Peyer's patch (tissue), 4 donors: ENCODE data around the gene DNAH17. TPM values are rescaled to one million over a fixed set of nuclear protein-coding genes. Genes with fewer than 3 reads are reported as not detected.

Experiments
- DNase-seq, 3 donors: peaks; one replicate each; pipeline ENCODE4 v3.0.0-alpha.2; 2017 to 2019
- H3K27ac ChIP-seq, 4 donors: fragments of 200-600 bp; sonication (generic); one replicate each; pipeline ENCODE4 v1.5.1; 2016 to 2019
- H3K27me3 ChIP-seq, 2 donors: fragments of 200-600 bp; sonication (generic); one replicate each; pipeline ENCODE4 v1.5.1; 2019
- H3K36me3 ChIP-seq, 3 donors: fragments of 200-600 bp; sonication (generic); one replicate each; pipeline ENCODE4 v1.5.1; 2016 to 2019
- H3K4me1 ChIP-seq, 4 donors: fragments of 200-600 bp; sonication (generic); one replicate each; pipeline ENCODE4 v1.5.1; 2016 to 2019
- H3K4me3 ChIP-seq, 4 donors: fragments of 200-600 bp; sonication (generic); 1 replicate in 3 of 4; 2 replicates in 1 of 4; pipeline ENCODE4 v1.5.1; 2016 to 2019; ENCODE audit warnings: mild to moderate bottlenecking in 1 of 4
- H3K9me3 ChIP-seq, 4 donors: fragments of 200-600 bp; sonication (generic); one replicate each; pipeline ENCODE4 v1.5.1; 2016 to 2019; ENCODE audit warnings: mild to moderate bottlenecking in 1 of 4
- POLR2A ChIP-seq, 2 donors: fragments of 450-650 bp; IDR thresholded peaks; one replicate each; pipeline ENCODE4 v1.5.1; 2017; ENCODE audit warnings: antibody characterized with exemption in 2 of 2, mild to moderate bottlenecking in 2 of 2, moderate library complexity in 2 of 2
- total RNA-seq, 4 donors: library from RNA; depleted of rRNA; stranded (reverse); fragments of >200 nt; gene quantifications; one replicate each; pipeline ENCODE4 v1.1.0, GENCODE V29; 2016
- TF ChIP-seq, protein P1 (sequence below), 6 experiments: fragments of 450-650 bp in 4 of 6; fragments of 200-600 bp in 2 of 6; sonication (generic) in 1 of 6; IDR thresholded peaks; one replicate each; pipeline ENCODE4 v1.5.1; 2017 to 2019; ENCODE audit warnings: antibody characterized with exemption in 6 of 6, mild to moderate bottlenecking in 3 of 6, moderate library complexity in 1 of 6

DNAH17 gene
- total RNA-seq, 4 donors from 2014 or later, result under 0.01 to 0.67 TPM; not detected in 2

DNA sequence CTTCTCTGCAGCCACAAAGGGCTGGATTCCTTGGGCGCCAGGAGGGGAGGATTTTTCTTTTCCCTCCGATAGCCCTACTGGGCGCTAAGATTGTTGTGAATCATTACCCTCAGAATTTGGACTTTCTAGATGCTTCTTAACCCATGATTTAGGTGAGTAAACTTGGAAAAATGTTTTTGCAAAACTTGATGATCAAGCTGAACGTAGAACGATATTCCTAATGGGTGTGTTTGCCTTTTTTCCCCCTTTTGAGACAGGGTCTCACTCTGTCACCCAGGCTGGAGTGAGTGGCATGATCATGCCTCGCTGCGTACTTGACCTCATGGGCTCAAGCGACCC, 155.0 kb downstream of the DNAH17 start:
- no peaks in the 10 kb centered on the region for H3K27me3 ChIP-seq
- H3K4me3 ChIP-seq, result no peak overlapping the region
- H3K4me1 ChIP-seq, result peaks cover 0 to 24% (median 3%) of the 10 kb centered on the region in 4 donors
- no peak for DNase-seq
- no peaks in the 10 kb centered on the region for H3K9me3 ChIP-seq
- TF ChIP-seq, protein P1, sequence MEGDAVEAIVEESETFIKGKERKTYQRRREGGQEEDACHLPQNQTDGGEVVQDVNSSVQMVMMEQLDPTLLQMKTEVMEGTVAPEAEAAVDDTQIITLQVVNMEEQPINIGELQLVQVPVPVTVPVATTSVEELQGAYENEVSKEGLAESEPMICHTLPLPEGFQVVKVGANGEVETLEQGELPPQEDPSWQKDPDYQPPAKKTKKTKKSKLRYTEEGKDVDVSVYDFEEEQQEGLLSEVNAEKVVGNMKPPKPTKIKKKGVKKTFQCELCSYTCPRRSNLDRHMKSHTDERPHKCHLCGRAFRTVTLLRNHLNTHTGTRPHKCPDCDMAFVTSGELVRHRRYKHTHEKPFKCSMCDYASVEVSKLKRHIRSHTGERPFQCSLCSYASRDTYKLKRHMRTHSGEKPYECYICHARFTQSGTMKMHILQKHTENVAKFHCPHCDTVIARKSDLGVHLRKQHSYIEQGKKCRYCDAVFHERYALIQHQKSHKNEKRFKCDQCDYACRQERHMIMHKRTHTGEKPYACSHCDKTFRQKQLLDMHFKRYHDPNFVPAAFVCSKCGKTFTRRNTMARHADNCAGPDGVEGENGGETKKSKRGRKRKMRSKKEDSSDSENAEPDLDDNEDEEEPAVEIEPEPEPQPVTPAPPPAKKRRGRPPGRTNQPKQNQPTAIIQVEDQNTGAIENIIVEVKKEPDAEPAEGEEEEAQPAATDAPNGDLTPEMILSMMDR (IDR thresholded peaks at IDR 0.05), result no peak
- TF ChIP-seq POLR2A (IDR thresholded peaks at IDR 0.05), result no peak
- peaks cover 0 to 60% (median 0%) of the 10 kb centered on the region in 3 donors for H3K36me3 ChIP-seq
- H3K27ac ChIP-seq, result no peak overlapping the region

GRCh38 chr17:78421534-78422266, 155.5 kb downstream of the DNAH17 start:
- peaks cover 0 to 54% (median 0%) of the 10 kb centered on the region in 3 donors for H3K36me3 ChIP-seq
- no peak overlapping the region for H3K4me3 ChIP-seq
- DNase-seq, result peak; percentile 70 to 90 (median 84)
- TF ChIP-seq, protein P1 (IDR thresholded peaks at IDR 0.05), result peak; percentile 92 to 99 (median 98)
- TF ChIP-seq POLR2A (IDR thresholded peaks at IDR 0.05), result no peak
- H3K27ac ChIP-seq, result peak overlapping the region in 2 of 4 donors; percentile 18 to 32
- H3K4me1 ChIP-seq, result peaks cover 0 to 28% (median 3%) of the 10 kb centered on the region in 4 donors
- no peaks in the 10 kb centered on the region for H3K9me3 ChIP-seq
- no peaks in the 10 kb centered on the region for H3K27me3 ChIP-seq

DNA sequence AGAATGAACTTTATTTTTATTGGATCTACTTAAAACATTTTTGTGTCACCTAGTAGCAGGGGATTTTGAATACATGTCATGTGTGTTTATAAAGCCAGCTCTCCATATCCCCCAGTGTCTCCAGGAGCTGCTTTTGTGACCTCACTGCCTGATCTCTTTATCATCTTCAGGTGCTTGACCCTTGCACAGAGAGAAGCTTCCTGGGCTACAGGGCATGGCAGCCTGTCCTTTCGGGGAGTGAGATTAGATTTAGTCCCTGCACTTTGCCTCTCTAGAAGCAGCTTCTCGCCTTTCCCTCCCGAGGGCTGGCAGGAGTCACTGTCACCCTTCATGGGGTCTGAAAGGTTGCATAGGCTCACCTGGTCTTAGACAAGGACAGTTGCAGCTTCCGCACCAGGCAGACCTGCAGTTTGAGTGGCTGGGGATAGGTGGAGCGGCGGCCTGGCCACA, 156.1 kb downstream of the DNAH17 start:
- H3K27me3 ChIP-seq, result no peaks in the 10 kb centered on the region
- peak overlapping the region in 2 of 4 donors; percentile 18 to 32 for H3K27ac ChIP-seq
- TF ChIP-seq POLR2A (IDR thresholded peaks at IDR 0.05), result no peak
- TF ChIP-seq, protein P1 (IDR thresholded peaks at IDR 0.05), result no peak
- H3K4me1 ChIP-seq, result peaks cover 0 to 34% (median 5%) of the 10 kb centered on the region in 4 donors
- H3K36me3 ChIP-seq, result peaks cover 0 to 48% (median 0%) of the 10 kb centered on the region in 3 donors
- no peak overlapping the region for H3K4me3 ChIP-seq
- no peak for DNase-seq
- H3K9me3 ChIP-seq, result no peaks in the 10 kb centered on the region

GRCh38 chr17:78419970-78420815, 157.0 kb downstream of the DNAH17 start:
- H3K27me3 ChIP-seq, result no peaks in the 10 kb centered on the region
- H3K9me3 ChIP-seq, result no peaks in the 10 kb centered on the region
- TF ChIP-seq, protein P1 (IDR thresholded peaks at IDR 0.05), result no peak
- no peak for TF ChIP-seq POLR2A (IDR thresholded peaks at IDR 0.05)
- DNase-seq, result peak in 1 of 3 donors; percentile 50
- H3K36me3 ChIP-seq, result peaks cover 0 to 39% (median 0%) of the 10 kb centered on the region in 3 donors
- peaks cover 0 to 43% (median 5%) of the 10 kb centered on the region in 4 donors for H3K4me1 ChIP-seq
- peak overlapping the region in 2 of 4 donors; percentile 53 to 55 for H3K27ac ChIP-seq
- no peak overlapping the region for H3K4me3 ChIP-seq

DNA sequence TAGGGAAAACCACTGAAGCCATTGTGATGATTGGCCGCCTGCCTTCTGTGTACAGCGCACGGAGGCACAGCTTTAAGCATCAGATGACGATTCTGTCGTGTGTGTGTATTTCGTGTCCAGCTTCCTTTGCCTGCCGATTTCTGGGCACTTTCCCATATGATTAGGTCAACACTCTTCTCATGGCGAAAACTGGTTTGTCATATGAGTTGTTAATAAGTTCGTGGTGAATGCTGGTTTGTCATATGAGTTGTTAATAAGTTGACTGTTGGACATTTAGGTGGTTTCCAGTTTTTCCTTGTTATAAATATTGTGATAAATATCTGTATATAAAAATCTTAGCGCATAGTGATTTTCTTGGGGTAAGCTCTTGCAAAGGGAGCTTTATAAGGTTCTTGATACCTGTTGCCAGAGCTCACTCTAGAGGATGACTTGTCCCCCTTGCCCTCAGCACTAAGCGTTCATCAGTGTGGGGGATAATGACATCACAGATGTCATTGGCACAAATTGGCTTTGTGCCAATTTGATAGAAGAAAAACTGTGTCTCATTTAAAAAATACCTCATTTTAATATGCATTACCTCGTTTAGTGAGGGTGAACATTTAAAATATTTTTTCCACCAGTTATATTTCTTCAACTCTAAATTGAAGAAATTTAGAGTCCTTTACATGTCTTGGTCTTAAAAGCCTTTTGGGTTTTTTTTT, 158.7 kb downstream of the DNAH17 start:
- H3K36me3 ChIP-seq, result peaks cover 0 to 26% (median 0%) of the 10 kb centered on the region in 3 donors
- H3K27me3 ChIP-seq, result no peaks in the 10 kb centered on the region
- H3K4me1 ChIP-seq, result peaks cover 0 to 60% (median 6%) of the 10 kb centered on the region in 4 donors
- H3K27ac ChIP-seq, result peak overlapping the region in 2 of 4 donors; percentile 14 to 70
- DNase-seq, result no peak
- no peak overlapping the region for H3K4me3 ChIP-seq
- H3K9me3 ChIP-seq, result no peaks in the 10 kb centered on the region
- TF ChIP-seq POLR2A (IDR thresholded peaks at IDR 0.05), result no peak
- TF ChIP-seq, protein P1 (IDR thresholded peaks at IDR 0.05), result no peak
